ENCODE data around the gene XRCC6. TPM values are rescaled to one million over a fixed set of nuclear protein-coding genes. Genes with fewer than 3 reads are reported as not detected.
"Not testable (repeated sequence)": the region's sequence is repeated elsewhere in the genome, so short reads cannot be mapped to it uniquely, and the experiment has no call there.

The XRCC6 gene
- total RNA-seq, 1 donor from 2014 or later = 158 TPM

- TF ChIP-seq POLR2A (IDR thresholded peaks at IDR 0.05) = no peak
- TF ChIP-seq POLR2AphosphoS5 (IDR thresholded peaks at IDR 0.05; ENCODE audit: insufficient read depth in 1 of 2, low read depth in 1 of 2) = no peak
- TF ChIP-seq CTCF (IDR thresholded peaks at IDR 0.05) = no peak
- no peak overlapping the region for H3K27ac ChIP-seq
- no peaks in the 10 kb centered on the region for H3K4me1 ChIP-seq
- peaks cover 4 to 95% of the 10 kb centered on the region in 2 donors for H3K36me3 ChIP-seq
- H3K9me3 ChIP-seq = no peaks in the 10 kb centered on the region
- no peak overlapping the region for H3K4me3 ChIP-seq
- no peak for DNase-seq (ENCODE audit: extremely low spot score in 2 of 2)
- intact Hi-C loops (cut with DNase I) = no loop called here
- no peaks in the 10 kb centered on the region for H3K27me3 ChIP-seq
Measured at GRCh38 chr22:41660416-41660815, 39.3 kb downstream of the XRCC6 start.

- intact Hi-C loops (cut with DNase I) = no loop called here
- Histone ChIP-seq H3K27me3 (no peaks in the 10 kb centered on the region), H3K27ac (no peak overlapping the region), H3K4me3 (no peak overlapping the region), H3K4me1 (no peaks in the 10 kb centered on the region), H3K36me3 (peaks cover 4 to 88% of the 10 kb centered on the region in 2 donors), H3K9me3 (no peaks in the 10 kb centered on the region)
- no peak for TF ChIP-seq POLR2AphosphoS5 (IDR thresholded peaks at IDR 0.05; ENCODE audit: insufficient read depth in 1 of 2, low read depth in 1 of 2)
- TF ChIP-seq POLR2A (IDR thresholded peaks at IDR 0.05) = no peak
- TF ChIP-seq CTCF (IDR thresholded peaks at IDR 0.05) = no peak
- DNase-seq (ENCODE audit: extremely low spot score in 2 of 2) = no peak
Measured at GRCh38 chr22:41661088-41661487, 40.0 kb downstream of the XRCC6 start.

- peaks cover 4% of the 10 kb centered on the region for H3K4me1 ChIP-seq
- H3K36me3 ChIP-seq = peaks cover 4 to 82% of the 10 kb centered on the region in 2 donors
- no peak for DNase-seq (ENCODE audit: extremely low spot score in 2 of 2)
- TF ChIP-seq POLR2AphosphoS5 (IDR thresholded peaks at IDR 0.05; ENCODE audit: insufficient read depth in 1 of 2, low read depth in 1 of 2) = no peak
- no peak for TF ChIP-seq CTCF (IDR thresholded peaks at IDR 0.05)
- no peak for TF ChIP-seq POLR2A (IDR thresholded peaks at IDR 0.05)
- no peak overlapping the region for H3K4me3 ChIP-seq
- no peak overlapping the region for H3K27ac ChIP-seq
- intact Hi-C loops (cut with DNase I) = no loop called here
- no peaks in the 10 kb centered on the region for H3K27me3 ChIP-seq
- H3K9me3 ChIP-seq = no peaks in the 10 kb centered on the region
Measured at GRCh38 chr22:41661713-41662112, 40.6 kb downstream of the XRCC6 start.

GRCh38 chr22:41663594-41663993 is 42.5 kb downstream of the XRCC6 start:
- Histone ChIP-seq H3K36me3 (peaks cover 4 to 65% of the 10 kb centered on the region in 2 donors), H3K4me1 (peaks cover 19% of the 10 kb centered on the region)
- intact Hi-C loops (cut with DNase I); H3K27ac ChIP-seq; H3K4me3 ChIP-seq; H3K9me3 ChIP-seq; H3K27me3 ChIP-seq; DNase-seq (ENCODE audit: extremely low spot score in 2 of 2): not testable (repeated sequence)

GRCh38 chr22:41664490-41664889 is 43.4 kb downstream of the XRCC6 start:
- Histone ChIP-seq H3K27ac (no peak overlapping the region), H3K4me1 (peaks cover 19% of the 10 kb centered on the region), H3K36me3 (peaks cover 4 to 56% of the 10 kb centered on the region in 2 donors), H3K9me3 (no peaks in the 10 kb centered on the region), H3K4me3 (no peak overlapping the region), H3K27me3 (no peaks in the 10 kb centered on the region)
- TF ChIP-seq POLR2A (IDR thresholded peaks at IDR 0.05) = no peak
- TF ChIP-seq POLR2AphosphoS5 (IDR thresholded peaks at IDR 0.05; ENCODE audit: insufficient read depth in 1 of 2, low read depth in 1 of 2) = no peak
- no peak for TF ChIP-seq CTCF (IDR thresholded peaks at IDR 0.05)
- intact Hi-C loops (cut with DNase I) = no loop called here
- DNase-seq (ENCODE audit: extremely low spot score in 2 of 2) = no peak

GRCh38 chr22:41664951-41665350 is 43.9 kb downstream of the XRCC6 start:
- DNase-seq (ENCODE audit: extremely low spot score in 2 of 2) = no peak

More at GRCh38 chr22:41664951-41665350, 43.9 kb downstream of the XRCC6 start:
- H3K27me3 ChIP-seq = no peaks in the 10 kb centered on the region
- H3K4me1 ChIP-seq = peaks cover 19% of the 10 kb centered on the region
- peaks cover 4 to 52% of the 10 kb centered on the region in 2 donors for H3K36me3 ChIP-seq
- no peak for TF ChIP-seq POLR2A (IDR thresholded peaks at IDR 0.05)
- TF ChIP-seq CTCF (IDR thresholded peaks at IDR 0.05) = no peak
- TF ChIP-seq POLR2AphosphoS5 (IDR thresholded peaks at IDR 0.05; ENCODE audit: insufficient read depth in 1 of 2, low read depth in 1 of 2) = no peak
- intact Hi-C loops (cut with DNase I) = no loop called here
- no peak overlapping the region for H3K4me3 ChIP-seq
- no peak overlapping the region for H3K27ac ChIP-seq
- H3K9me3 ChIP-seq = no peaks in the 10 kb centered on the region

Measured in vagina (tissue), 2 donors.